Large intestine (tissue), 3 donors: ENCODE data around the gene TBC1D22A. TPM values are rescaled to one million over a fixed set of nuclear protein-coding genes. Genes with fewer than 3 reads are reported as not detected.
"Not testable (repeated sequence)": the region's sequence is repeated elsewhere in the genome, so short reads cannot be mapped to it uniquely, and the experiment has no call there.

Experiments used
- DNase-seq, 2 donors: peaks; one replicate each; pipeline versions ENCODE4 v3.0.0 to v3.0.0-alpha.2; 2013
- H3K27ac ChIP-seq: one replicate; pipeline ENCODE4 v1.5.1; 2013; ENCODE audit warnings: low read length
- H3K27me3 ChIP-seq: 2 replicates; pipeline ENCODE4 v1.6.1; 2013; ENCODE audit warnings: low read length; ENCODE audit not compliant: control insufficient read depth, insufficient read depth
- H3K36me3 ChIP-seq: 2 replicates; pipeline ENCODE4 v1.6.1; 2013; ENCODE audit warnings: low read length; ENCODE audit not compliant: control insufficient read depth, insufficient read depth
- H3K4me1 ChIP-seq: one replicate; pipeline ENCODE4 v1.6.1; 2013; ENCODE audit warnings: low read length; ENCODE audit not compliant: control insufficient read depth, insufficient read depth
- H3K4me3 ChIP-seq: one replicate; pipeline ENCODE4 v1.5.1; 2013; ENCODE audit warnings: low read length
- H3K9me3 ChIP-seq: one replicate; pipeline ENCODE4 v1.6.1; 2013; ENCODE audit warnings: mild to moderate bottlenecking, low read depth, low read length, moderate library complexity; ENCODE audit not compliant: control insufficient read depth
- WGBS: methylation state at CpG from one replicate; pipeline ENCODE4 v1.1.5; 2013; ENCODE audit warnings: low lambda C conversion rate; ENCODE audit not compliant: insufficient coverage; 5-methylcytosine and 5-hydroxymethylcytosine counted together
- polyA plus RNA-seq: library from polyadenylated mRNA; unstranded; fragments of 120-200 nt; gene quantifications from one replicate; pipeline ENCODE4 v1.2.1, GENCODE V29; 2013

The TBC1D22A gene
- polyA plus RNA-seq, 1 donor, result 21.5 TPM

- Histone ChIP-seq H3K36me3 (peaks cover 10% of the 10 kb centered on the region), H3K4me1 (no peaks in the 10 kb centered on the region), H3K27me3 (no peaks in the 10 kb centered on the region), H3K4me3 (no peak overlapping the region), H3K27ac (no peak overlapping the region), H3K9me3 (no peaks in the 10 kb centered on the region)
- WGBS, result no CpG with 5 or more reads among the region's 29 CpGs
- DNase-seq, result no peak
Observed at GRCh38 chr22:47111626-47112581, 349.5 kb downstream of the TBC1D22A start.

- WGBS, result no CpG with 5 or more reads among the region's 13 CpGs
- no peak overlapping the region for H3K27ac ChIP-seq
- H3K36me3 ChIP-seq, result peaks cover 10% of the 10 kb centered on the region
- no peak for DNase-seq
- H3K4me1 ChIP-seq, result no peaks in the 10 kb centered on the region
- H3K4me3 ChIP-seq, result no peak overlapping the region
- no peaks in the 10 kb centered on the region for H3K9me3 ChIP-seq
- no peaks in the 10 kb centered on the region for H3K27me3 ChIP-seq
Observed at GRCh38 chr22:47112582-47112965, 350.1 kb downstream of the TBC1D22A start.

- Histone ChIP-seq H3K27ac (no peak overlapping the region), H3K4me1 (no peaks in the 10 kb centered on the region), H3K9me3 (no peaks in the 10 kb centered on the region), H3K36me3 (peaks cover 10% of the 10 kb centered on the region), H3K4me3 (no peak overlapping the region), H3K27me3 (no peaks in the 10 kb centered on the region)
- DNase-seq, result no peak
- WGBS, result no CpG with 5 or more reads among the region's 17 CpGs
Observed at GRCh38 chr22:47112994-47113852, 350.8 kb downstream of the TBC1D22A start.

GRCh38 chr22:47113853-47114415 is 351.5 kb downstream of the TBC1D22A start:
- H3K27me3 ChIP-seq, result no peaks in the 10 kb centered on the region
- H3K36me3 ChIP-seq, result peaks cover 10% of the 10 kb centered on the region
- no peaks in the 10 kb centered on the region for H3K4me1 ChIP-seq
- H3K4me3 ChIP-seq, result no peak overlapping the region
- no CpG with 5 or more reads among the region's 8 CpGs for WGBS
- no peak overlapping the region for H3K27ac ChIP-seq
- H3K9me3 ChIP-seq, result no peaks in the 10 kb centered on the region
- DNase-seq, result no peak

- no CpG with 5 or more reads among the region's 20 CpGs for WGBS
- H3K9me3 ChIP-seq, result no peaks in the 10 kb centered on the region
- no peak overlapping the region for H3K27ac ChIP-seq
- H3K4me3 ChIP-seq, result no peak overlapping the region
- no peaks in the 10 kb centered on the region for H3K27me3 ChIP-seq
- no peak for DNase-seq
- H3K4me1 ChIP-seq, result no peaks in the 10 kb centered on the region
- peaks cover 10% of the 10 kb centered on the region for H3K36me3 ChIP-seq
Observed at GRCh38 chr22:47114813-47115517, 352.5 kb downstream of the TBC1D22A start.

GRCh38 chr22:47115518-47115890 is 353.1 kb downstream of the TBC1D22A start:
- Histone ChIP-seq H3K27ac (no peak overlapping the region), H3K27me3 (no peaks in the 10 kb centered on the region), H3K36me3 (peaks cover 10% of the 10 kb centered on the region), H3K4me1 (no peaks in the 10 kb centered on the region), H3K9me3 (no peaks in the 10 kb centered on the region), H3K4me3 (no peak overlapping the region)
- no peak for DNase-seq
- WGBS, result no CpG with 5 or more reads among the region's 14 CpGs

GRCh38 chr22:47115921-47116320 is 353.5 kb downstream of the TBC1D22A start:
- no peak overlapping the region for H3K27ac ChIP-seq
- WGBS, result no CpG with 5 or more reads among the region's 13 CpGs
- DNase-seq, result no peak
- no peak overlapping the region for H3K4me3 ChIP-seq
- peaks cover 10% of the 10 kb centered on the region for H3K36me3 ChIP-seq
- H3K9me3 ChIP-seq, result no peaks in the 10 kb centered on the region
- no peaks in the 10 kb centered on the region for H3K27me3 ChIP-seq
- no peaks in the 10 kb centered on the region for H3K4me1 ChIP-seq

GRCh38 chr22:47116426-47117341 is 354.2 kb downstream of the TBC1D22A start:
- DNase-seq, result no peak
- H3K4me1 ChIP-seq, result no peaks in the 10 kb centered on the region
- peaks cover 9% of the 10 kb centered on the region for H3K36me3 ChIP-seq
- no peak overlapping the region for H3K27ac ChIP-seq
- 94% methylated on average over 3 of the region's 28 CpGs for WGBS
- H3K9me3 ChIP-seq, result no peaks in the 10 kb centered on the region
- no peak overlapping the region for H3K4me3 ChIP-seq
- H3K27me3 ChIP-seq, result no peaks in the 10 kb centered on the region

- not testable (repeated sequence) for H3K27ac ChIP-seq, H3K4me1 ChIP-seq, DNase-seq, H3K9me3 ChIP-seq, H3K36me3 ChIP-seq, H3K4me3 ChIP-seq, H3K27me3 ChIP-seq
- WGBS, result no CpG with 5 or more reads among the region's 18 CpGs
Observed at GRCh38 chr22:47117442-47117841, 355.0 kb downstream of the TBC1D22A start.
